Breast epithelium (tissue), 4 donors: ENCODE data around the gene MBD3L3. TPM values are rescaled to one million over a fixed set of nuclear protein-coding genes. Genes with fewer than 3 reads are reported as not detected.
"Not testable (repeated sequence)": the region's sequence is repeated elsewhere in the genome, so short reads cannot be mapped to it uniquely, and the experiment has no call there.

Experiments used
- DNase-seq, 2 donors: peaks; one replicate each; pipeline ENCODE4 v3.0.0-alpha.2; 2019; ENCODE audit warnings: low spot score in 2 of 2
- H3K27ac ChIP-seq, 2 donors: fragments of 200-600 bp; sonication (generic) in 1 of 2; one replicate each; pipeline ENCODE4 v1.5.1; 2016 to 2019; ENCODE audit warnings: mild to moderate bottlenecking in 1 of 2
- H3K27me3 ChIP-seq, 2 donors: fragments of 200-600 bp; sonication (generic) in 1 of 2; one replicate each; pipeline versions ENCODE4 v1.5.1 to v1.6.0; 2017 to 2019; ENCODE audit warnings: control low read depth in 1 of 2, mild to moderate bottlenecking in 1 of 2
- H3K36me3 ChIP-seq: fragments of 200-600 bp; one replicate; pipeline ENCODE4 v1.5.1; 2019
- H3K4me1 ChIP-seq, 2 donors: fragments of 200-600 bp; sonication (generic); one replicate each; pipeline ENCODE4 v1.5.1; 2016 to 2019; ENCODE audit warnings: control low read depth in 1 of 2
- H3K4me3 ChIP-seq, 3 donors: fragments of 200-600 bp; sonication (generic); 1 replicate in 2 of 3; 2 replicates in 1 of 3; pipeline ENCODE4 v1.5.1; 2016 to 2019; ENCODE audit warnings: mild to moderate bottlenecking in 3 of 3, moderate library complexity in 2 of 3
- H3K9me3 ChIP-seq, 2 donors: fragments of 200-600 bp; sonication (generic) in 1 of 2; one replicate each; pipeline ENCODE4 v1.5.1; 2016 to 2019; ENCODE audit warnings: control low read depth in 1 of 2
- POLR2A ChIP-seq: fragments of 450-650 bp; IDR thresholded peaks from one replicate; pipeline ENCODE4 v1.6.1; 2016; ENCODE audit warnings: antibody characterized with exemption, mild to moderate bottlenecking, moderate library complexity
- POLR2AphosphoS5 ChIP-seq, 3 donors: sonication (generic); formaldehyde crosslinking; IDR thresholded peaks; one replicate each; pipeline ENCODE4 v1.6.1; 2017; ENCODE audit warnings: antibody characterized with exemption in 3 of 3
- intact Hi-C: fragments of 100-400 bp; cut with DNase I; formaldehyde crosslinking; loops from one replicate; pipeline ENCODE4 v1.15.1; 2023; ENCODE audit warnings: low total_unique reads
- total RNA-seq, 3 donors: library from RNA; depleted of rRNA; stranded (reverse); fragments of >200 nt; gene quantifications; one replicate each; pipeline ENCODE4 v1.1.0, GENCODE V29; 2016
- TF ChIP-seq, protein P1 (sequence below), 3 donors: fragments of 450-650 bp; IDR thresholded peaks; one replicate each; pipeline ENCODE4 v1.5.1; 2016 to 2017; ENCODE audit warnings: antibody characterized with exemption in 3 of 3, mild to moderate bottlenecking in 3 of 3, moderate library complexity in 3 of 3

MBD3L3 gene
- total RNA-seq, 3 donors from 2014 or later = not detected

DNA sequence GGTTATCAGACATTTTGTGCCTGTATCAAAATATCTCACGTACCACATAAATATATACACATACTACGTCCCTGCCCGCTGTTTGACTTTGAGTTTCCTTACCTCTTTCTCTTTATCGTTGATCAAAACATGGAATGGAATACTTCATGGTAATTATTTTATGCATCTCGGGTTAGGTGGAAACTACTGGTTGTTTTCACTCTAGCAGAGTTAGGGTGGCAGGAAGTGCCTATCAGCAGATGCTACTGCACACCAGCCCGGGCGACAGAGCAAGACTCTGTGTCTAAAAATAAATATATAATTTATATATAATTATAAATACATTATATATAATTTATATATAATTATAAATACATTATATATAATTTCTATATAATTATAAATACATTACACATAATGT lies 5.6 kb downstream of the MBD3L3 start:
- H3K27ac ChIP-seq, H3K36me3 ChIP-seq, H3K9me3 ChIP-seq, H3K27me3 ChIP-seq, H3K4me3 ChIP-seq, H3K4me1 ChIP-seq, intact Hi-C loops, DNase-seq: not testable (repeated sequence)

DNA sequence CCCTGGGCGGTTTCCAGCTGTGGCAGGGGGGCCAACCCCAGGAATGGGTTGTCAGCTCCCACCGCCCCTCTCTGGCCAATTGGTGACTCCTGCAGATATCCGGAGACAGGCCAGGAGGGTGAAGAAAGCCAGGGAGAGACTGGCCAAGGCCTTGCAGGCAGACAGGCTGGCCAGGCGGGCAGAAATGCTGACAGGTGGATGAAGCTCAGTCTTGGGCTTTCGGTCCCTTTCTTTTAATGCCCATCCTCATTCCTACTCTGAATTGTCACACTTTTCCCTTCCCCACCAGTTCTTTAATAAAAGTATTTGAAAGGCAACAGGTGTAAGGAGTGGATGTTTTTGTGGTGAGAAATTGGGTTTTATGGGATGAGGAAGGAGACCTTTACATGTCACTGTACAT lies 7.1 kb downstream of the MBD3L3 start:
- H3K4me3 ChIP-seq, intact Hi-C loops, H3K27me3 ChIP-seq, DNase-seq, H3K9me3 ChIP-seq, H3K4me1 ChIP-seq, H3K27ac ChIP-seq, H3K36me3 ChIP-seq: not testable (repeated sequence)

DNA sequence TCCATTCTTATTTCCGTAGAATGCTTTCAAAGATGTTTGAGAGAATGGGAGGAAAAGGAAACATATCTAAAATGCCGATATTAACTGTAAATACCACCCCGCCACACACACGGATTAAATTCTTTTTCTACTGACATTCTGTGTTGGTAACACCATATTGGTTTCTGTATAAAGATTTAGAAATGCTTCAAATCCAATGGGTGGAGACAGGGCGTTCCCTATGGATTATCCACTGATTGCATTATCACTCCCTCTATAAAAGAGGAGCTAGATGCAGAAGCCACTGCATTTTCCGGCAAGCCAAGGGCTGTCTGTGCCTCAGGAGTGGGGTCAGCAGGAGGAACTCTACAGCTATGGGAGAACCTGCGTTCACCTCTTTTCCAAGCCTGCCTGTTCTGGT lies 9.5 kb downstream of the MBD3L3 start, which contains the start of gene MBD3L2:
MBD3L2 (plus strand) TSS at position 301 of the 400 bp plus-strand sequence; CDS start at position 354, 53 bp downstream.
- DNase-seq, H3K27ac ChIP-seq, H3K4me1 ChIP-seq, H3K36me3 ChIP-seq, H3K4me3 ChIP-seq, H3K9me3 ChIP-seq, H3K27me3 ChIP-seq, intact Hi-C loops: not testable (repeated sequence)

DNA sequence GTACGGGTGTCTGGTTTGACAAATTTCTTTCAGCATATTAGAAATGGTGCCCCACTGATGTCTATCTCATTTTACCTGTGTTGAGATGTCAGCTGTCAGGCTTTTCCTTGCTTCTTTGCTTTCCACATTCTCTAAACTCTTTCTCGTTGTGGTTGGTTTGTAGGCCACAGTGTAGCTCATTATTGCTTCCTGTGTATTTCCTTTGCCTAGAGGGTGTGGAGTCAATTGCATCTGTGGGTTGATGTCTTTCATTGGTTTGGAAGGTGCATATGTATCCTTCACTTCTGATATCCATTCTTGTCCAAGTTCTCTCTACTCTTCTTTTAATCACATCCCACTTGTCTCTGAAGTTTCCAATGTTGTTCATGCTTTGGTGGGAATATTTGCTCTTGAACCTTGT lies 16.9 kb downstream of the MBD3L3 start:
- H3K4me3 ChIP-seq, H3K36me3 ChIP-seq, H3K27me3 ChIP-seq, DNase-seq, H3K27ac ChIP-seq, H3K4me1 ChIP-seq, H3K9me3 ChIP-seq, intact Hi-C loops: not testable (repeated sequence)

DNA sequence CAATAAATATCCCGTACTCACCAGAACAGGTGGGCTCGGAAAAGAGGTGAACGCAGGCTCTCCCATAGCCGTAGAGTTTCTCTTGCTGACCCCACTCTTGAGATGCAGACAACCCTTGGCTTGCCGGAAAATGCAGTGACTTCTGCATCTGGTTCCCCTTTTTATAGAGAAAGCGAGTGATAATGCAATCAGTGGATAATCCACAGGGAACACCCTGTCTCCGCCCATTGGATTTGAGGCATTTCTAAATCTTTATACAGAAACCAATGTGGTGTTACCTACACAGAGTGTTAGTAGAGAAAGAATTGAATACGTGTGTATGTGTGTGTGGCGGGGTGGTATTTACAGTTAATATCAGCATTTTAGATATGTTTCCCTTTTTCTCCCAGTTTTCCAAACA lies 18.4 kb downstream of the MBD3L3 start, which contains the start of gene MBD3L4:
MBD3L4 (minus strand) TSS at position 101 of the 400 bp plus-strand sequence; CDS start at position 66, 35 bp downstream.
- H3K4me1 ChIP-seq, H3K4me3 ChIP-seq, intact Hi-C loops, H3K27me3 ChIP-seq, DNase-seq, H3K36me3 ChIP-seq, H3K9me3 ChIP-seq, H3K27ac ChIP-seq: not testable (repeated sequence)

DNA sequence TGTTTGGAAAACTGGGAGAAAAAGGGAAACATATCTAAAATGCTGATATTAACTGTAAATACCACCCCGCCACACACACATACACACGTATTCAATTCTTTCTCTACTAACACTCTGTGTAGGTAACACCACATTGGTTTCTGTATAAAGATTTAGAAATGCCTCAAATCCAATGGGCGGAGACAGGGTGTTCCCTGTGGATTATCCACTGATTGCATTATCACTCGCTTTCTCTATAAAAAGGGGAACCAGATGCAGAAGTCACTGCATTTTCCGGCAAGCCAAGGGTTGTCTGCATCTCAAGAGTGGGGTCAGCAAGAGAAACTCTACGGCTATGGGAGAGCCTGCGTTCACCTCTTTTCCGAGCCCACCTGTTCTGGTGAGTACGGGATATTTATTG lies 28.2 kb downstream of the MBD3L3 start, which contains the start of gene MBD3L5:
MBD3L5 (plus strand) TSS at position 301 of the 400 bp plus-strand sequence; CDS start at position 335, 34 bp downstream.
- H3K4me3 ChIP-seq, H3K36me3 ChIP-seq, H3K27me3 ChIP-seq, H3K27ac ChIP-seq, intact Hi-C loops, H3K9me3 ChIP-seq, H3K4me1 ChIP-seq, DNase-seq: not testable (repeated sequence)

DNA sequence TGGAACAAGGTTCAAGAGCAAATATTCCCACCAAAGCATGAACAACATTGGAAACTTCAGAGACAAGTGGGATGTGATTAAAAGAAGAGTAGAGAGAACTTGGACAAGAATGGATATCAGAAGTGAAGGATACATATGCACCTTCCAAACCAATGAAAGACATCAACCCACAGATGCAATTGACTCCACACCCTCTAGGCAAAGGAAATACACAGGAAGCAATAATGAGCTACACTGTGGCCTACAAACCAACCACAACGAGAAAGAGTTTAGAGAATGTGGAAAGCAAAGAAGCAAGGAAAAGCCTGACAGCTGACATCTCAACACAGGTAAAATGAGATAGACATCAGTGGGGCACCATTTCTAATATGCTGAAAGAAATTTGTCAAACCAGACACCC lies 29.7 kb downstream of the MBD3L3 start:
- H3K27me3 ChIP-seq, H3K27ac ChIP-seq, H3K36me3 ChIP-seq, DNase-seq, H3K4me1 ChIP-seq, H3K4me3 ChIP-seq, intact Hi-C loops, H3K9me3 ChIP-seq: not testable (repeated sequence)

DNA sequence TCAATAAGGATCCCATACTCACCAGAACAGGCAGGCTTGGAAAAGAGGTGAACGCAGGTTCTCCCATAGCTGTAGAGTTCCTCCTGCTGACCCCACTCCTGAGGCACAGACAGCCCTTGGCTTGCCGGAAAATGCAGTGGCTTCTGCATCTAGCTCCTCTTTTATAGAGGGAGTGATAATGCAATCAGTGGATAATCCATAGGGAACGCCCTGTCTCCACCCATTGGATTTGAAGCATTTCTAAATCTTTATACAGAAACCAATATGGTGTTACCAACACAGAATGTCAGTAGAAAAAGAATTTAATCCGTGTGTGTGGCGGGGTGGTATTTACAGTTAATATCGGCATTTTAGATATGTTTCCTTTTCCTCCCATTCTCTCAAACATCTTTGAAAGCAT lies 37.1 kb downstream of the MBD3L3 start, which contains the start of gene MBD3L2B:
MBD3L2B (minus strand) TSS at position 101 of the 400 bp plus-strand sequence; CDS start at position 67, 34 bp downstream.
- intact Hi-C loops, H3K4me3 ChIP-seq, H3K9me3 ChIP-seq: not testable (repeated sequence)

DNA sequence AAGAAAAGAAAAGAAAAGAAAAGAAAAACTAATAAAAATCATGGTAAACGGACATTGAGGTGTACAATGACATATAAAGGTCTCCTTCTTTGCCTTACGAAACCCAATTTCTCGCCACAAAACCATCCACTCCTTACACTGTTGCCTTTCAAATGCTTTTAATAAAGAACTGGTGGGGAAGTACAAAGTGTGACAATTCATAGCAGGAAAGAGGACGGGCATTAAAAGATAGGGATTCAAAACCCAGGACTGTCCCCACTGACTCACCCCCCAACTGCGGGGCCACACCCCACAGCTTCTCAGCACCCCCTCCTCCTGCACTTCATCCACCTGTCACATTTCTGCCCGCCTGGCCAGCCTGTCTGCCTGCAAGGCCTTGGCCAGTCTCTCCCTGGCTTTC lies 39.6 kb downstream of the MBD3L3 start:
- no peak for DNase-seq
- intact Hi-C loops = no loop called here
- Histone ChIP-seq H3K4me3 (no peak overlapping the region), H3K9me3 (no peaks in the 10 kb centered on the region), H3K4me1 (no peaks in the 10 kb centered on the region), H3K27ac (no peak overlapping the region), H3K27me3 (peaks cover 0 to 4% of the 10 kb centered on the region in 2 donors), H3K36me3 (no peaks in the 10 kb centered on the region)
- TF ChIP-seq POLR2AphosphoS5 (IDR thresholded peaks at IDR 0.05) = no peak

More for the DNA sequence above, 37.1 kb downstream of the MBD3L3 start, which contains the start of gene MBD3L2B:
- H3K4me1 ChIP-seq, H3K27me3 ChIP-seq, H3K27ac ChIP-seq, H3K36me3 ChIP-seq, DNase-seq: not testable (repeated sequence)

DNA sequence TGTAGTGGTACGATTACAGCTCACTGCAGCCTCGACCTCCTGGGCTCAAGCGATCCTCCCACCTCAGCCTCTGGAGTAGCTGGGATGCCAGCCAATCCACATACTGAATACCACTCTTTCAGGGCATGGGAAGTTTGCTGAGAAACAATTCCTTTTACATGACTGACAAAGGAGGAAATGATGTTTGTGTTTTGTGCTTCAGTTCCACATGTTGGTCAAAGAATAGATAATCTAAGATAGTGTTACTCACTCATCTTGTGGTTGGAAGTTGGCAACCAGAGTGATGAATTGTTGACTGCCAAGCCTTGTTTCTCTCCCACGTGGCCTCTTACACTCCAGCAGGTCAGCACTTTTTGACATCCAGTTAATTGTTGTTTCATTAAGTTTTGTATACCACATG lies 44.8 kb downstream of the MBD3L3 start:
- Histone ChIP-seq H3K27ac (no peak overlapping the region), H3K27me3 (peaks cover 0 to 4% of the 10 kb centered on the region in 2 donors), H3K4me3 (no peak overlapping the region), H3K4me1 (no peaks in the 10 kb centered on the region), H3K36me3 (no peaks in the 10 kb centered on the region), H3K9me3 (no peaks in the 10 kb centered on the region)
- intact Hi-C loops = no loop called here
- DNase-seq = no peak
- TF ChIP-seq, protein P1, sequence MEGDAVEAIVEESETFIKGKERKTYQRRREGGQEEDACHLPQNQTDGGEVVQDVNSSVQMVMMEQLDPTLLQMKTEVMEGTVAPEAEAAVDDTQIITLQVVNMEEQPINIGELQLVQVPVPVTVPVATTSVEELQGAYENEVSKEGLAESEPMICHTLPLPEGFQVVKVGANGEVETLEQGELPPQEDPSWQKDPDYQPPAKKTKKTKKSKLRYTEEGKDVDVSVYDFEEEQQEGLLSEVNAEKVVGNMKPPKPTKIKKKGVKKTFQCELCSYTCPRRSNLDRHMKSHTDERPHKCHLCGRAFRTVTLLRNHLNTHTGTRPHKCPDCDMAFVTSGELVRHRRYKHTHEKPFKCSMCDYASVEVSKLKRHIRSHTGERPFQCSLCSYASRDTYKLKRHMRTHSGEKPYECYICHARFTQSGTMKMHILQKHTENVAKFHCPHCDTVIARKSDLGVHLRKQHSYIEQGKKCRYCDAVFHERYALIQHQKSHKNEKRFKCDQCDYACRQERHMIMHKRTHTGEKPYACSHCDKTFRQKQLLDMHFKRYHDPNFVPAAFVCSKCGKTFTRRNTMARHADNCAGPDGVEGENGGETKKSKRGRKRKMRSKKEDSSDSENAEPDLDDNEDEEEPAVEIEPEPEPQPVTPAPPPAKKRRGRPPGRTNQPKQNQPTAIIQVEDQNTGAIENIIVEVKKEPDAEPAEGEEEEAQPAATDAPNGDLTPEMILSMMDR (IDR thresholded peaks at IDR 0.05) = no peak
- no peak for TF ChIP-seq POLR2AphosphoS5 (IDR thresholded peaks at IDR 0.05)
- TF ChIP-seq POLR2A = no peak
